ENCODE results near the gene PLRG1.

The PLRG1 gene

DNA sequence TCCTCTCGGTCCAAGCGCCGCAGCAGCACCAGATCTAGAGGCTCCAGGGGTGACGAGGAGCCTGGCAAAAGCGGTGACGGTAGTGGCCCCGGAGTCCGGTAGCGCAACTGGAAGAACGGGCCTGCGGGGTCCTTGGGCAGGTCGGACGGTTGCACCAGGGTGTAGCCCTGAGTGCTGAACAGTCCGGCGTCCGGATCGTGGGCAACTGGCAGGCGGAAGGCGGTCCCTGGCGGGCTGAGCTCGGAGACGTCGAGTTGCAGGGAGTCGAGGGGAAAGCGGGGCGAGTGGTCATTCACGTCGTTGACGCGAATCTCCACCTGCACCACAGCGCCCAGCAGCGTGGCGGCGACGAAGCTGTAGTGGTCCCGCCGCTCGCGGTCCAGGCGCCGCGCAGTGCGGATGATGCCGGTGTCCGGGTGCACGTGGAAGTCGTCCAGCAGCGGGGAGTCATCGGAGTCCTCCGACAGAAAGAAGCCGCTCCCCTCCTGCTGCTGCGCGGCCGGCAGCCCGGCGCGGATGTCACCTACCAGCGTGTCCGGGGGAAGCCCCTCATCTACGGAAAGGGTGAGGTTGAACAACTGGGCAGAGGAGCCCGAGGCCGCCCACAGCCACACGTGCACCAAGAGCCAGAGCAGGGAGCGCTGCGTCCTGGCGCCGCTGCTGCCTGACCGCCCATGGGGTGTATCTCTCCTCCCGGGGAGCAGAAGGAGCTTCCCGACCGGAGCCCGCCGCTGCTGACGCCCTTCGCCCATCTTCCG is 59.4 kb downstream of the PLRG1 start:
- no peak overlapping the region for H3K4me3 ChIP-seq (ENCODE audit: low read depth, low read length)
- TF ChIP-seq, protein P1, sequence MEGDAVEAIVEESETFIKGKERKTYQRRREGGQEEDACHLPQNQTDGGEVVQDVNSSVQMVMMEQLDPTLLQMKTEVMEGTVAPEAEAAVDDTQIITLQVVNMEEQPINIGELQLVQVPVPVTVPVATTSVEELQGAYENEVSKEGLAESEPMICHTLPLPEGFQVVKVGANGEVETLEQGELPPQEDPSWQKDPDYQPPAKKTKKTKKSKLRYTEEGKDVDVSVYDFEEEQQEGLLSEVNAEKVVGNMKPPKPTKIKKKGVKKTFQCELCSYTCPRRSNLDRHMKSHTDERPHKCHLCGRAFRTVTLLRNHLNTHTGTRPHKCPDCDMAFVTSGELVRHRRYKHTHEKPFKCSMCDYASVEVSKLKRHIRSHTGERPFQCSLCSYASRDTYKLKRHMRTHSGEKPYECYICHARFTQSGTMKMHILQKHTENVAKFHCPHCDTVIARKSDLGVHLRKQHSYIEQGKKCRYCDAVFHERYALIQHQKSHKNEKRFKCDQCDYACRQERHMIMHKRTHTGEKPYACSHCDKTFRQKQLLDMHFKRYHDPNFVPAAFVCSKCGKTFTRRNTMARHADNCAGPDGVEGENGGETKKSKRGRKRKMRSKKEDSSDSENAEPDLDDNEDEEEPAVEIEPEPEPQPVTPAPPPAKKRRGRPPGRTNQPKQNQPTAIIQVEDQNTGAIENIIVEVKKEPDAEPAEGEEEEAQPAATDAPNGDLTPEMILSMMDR (IDR thresholded peaks at IDR 0.05; ENCODE audit: borderline replicate concordance, insufficient read depth, low read depth, low read length), result no peak

DNA sequence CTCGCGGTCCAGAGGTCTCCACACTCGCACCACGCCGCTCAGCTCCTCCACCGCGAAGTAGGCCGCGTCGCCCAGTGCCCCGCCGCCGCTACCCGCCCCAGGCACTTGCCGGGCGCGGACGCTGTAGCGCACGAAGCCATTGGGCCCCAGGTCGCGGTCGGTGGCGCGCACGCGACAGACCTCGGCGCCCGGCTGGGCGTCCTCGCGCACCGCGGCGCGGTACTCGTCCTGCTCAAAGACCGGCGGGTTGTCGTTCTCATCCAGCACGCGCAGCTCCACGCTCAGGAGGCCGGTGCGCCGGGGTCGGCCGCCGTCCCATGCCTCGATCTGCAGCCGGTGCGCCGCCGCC is 60.0 kb downstream of the PLRG1 start:
- TF ChIP-seq, protein P1 (IDR thresholded peaks at IDR 0.05; ENCODE audit: borderline replicate concordance, insufficient read depth, low read depth, low read length), result no peak
- no peak overlapping the region for H3K4me3 ChIP-seq (ENCODE audit: low read depth, low read length)

- no peak overlapping the region for H3K4me3 ChIP-seq (ENCODE audit: low read depth, low read length)
- TF ChIP-seq, protein P1 (IDR thresholded peaks at IDR 0.05; ENCODE audit: borderline replicate concordance, insufficient read depth, low read depth, low read length), result no peak
Observed at GRCh38 chr4:154489558-154490233, 60.5 kb downstream of the PLRG1 start.

DNA sequence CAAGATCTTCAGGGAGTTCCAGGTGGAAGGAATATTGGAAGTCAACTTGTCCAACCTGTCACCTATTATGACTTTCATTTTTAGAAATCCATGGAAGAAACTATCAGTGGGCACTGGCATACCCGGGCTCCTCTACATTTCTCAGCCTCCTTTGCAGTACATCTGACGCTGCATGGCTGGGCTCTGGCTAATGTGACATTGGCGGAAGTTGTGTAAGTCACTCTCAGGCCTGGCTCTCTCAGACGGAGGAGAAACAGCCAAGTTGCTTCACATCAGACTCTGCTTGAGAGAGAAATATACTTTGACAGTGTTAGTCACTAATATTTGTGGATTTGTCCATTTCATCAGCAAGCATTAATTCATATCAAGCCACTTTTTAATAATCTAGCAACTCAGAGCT is 63.1 kb downstream of the PLRG1 start:
- H3K4me3 ChIP-seq (ENCODE audit: low read depth, low read length), result no peak overlapping the region
- TF ChIP-seq, protein P1 (IDR thresholded peaks at IDR 0.05; ENCODE audit: borderline replicate concordance, insufficient read depth, low read depth, low read length), result no peak

DNA sequence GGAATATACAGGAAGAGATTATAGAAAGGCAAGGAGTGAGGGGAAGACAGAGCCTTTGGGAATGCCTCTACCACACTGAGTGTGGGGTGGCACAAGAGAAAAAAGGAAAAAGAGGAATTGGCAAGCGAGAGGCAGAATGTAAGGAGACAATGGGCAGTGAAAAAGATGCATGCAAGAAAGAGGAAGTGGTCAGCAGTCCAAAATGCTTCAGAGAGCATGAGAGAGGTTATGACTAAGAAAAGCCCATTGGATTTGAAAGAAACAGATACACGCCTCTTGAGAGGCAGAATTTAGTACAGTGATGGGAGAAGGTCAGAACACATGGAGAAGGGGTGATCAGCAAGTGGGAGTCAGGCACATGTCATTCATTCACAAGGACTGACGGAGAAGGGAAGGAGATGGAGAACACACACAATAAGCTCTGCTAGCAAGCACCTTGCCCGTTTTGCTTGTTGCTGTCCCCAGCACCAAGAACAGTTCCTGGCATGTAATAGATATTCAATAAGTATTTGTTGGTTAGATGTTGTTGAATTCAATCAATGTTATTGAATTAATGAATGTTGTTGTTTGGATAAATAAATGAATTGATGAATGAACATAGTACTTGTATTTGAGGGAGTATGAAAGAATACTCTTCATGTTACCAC is 65.0 kb downstream of the PLRG1 start:
- no peak overlapping the region for H3K4me3 ChIP-seq (ENCODE audit: low read depth, low read length)

More for the DNA sequence above, 65.0 kb downstream of the PLRG1 start:
- TF ChIP-seq, protein P1 (IDR thresholded peaks at IDR 0.05; ENCODE audit: borderline replicate concordance, insufficient read depth, low read depth, low read length), result no peak

Data from GM12875 (cell line).